Effector memory CD4-positive, alpha-beta T cell (primary cell): ENCODE data around the gene SSBP3.
"Not testable (repeated sequence)": the region's sequence is repeated elsewhere in the genome, so short reads cannot be mapped to it uniquely, and the experiment has no call there.

Experiments
- DNase-seq, 3 donors: peaks; one replicate each; pipeline ENCODE4 v3.0.0-alpha.2; 2020
- H3K27ac ChIP-seq: 2 replicates; pipeline ENCODE4 v1.7.0; 2013; ENCODE audit warnings: mild to moderate bottlenecking, low read length, moderate library complexity; ENCODE audit not compliant: insufficient read depth, poor library complexity, severe bottlenecking
- H3K27me3 ChIP-seq: replicated peaks from 2 replicates; pipeline ENCODE4 v1.7.0; 2013; ENCODE audit warnings: mild to moderate bottlenecking, low read length; ENCODE audit not compliant: insufficient read depth, control insufficient read depth, poor library complexity, severe bottlenecking
- H3K36me3 ChIP-seq: 2 replicates; pipeline ENCODE4 v1.7.0; 2013; ENCODE audit warnings: mild to moderate bottlenecking, low read length, moderate library complexity; ENCODE audit not compliant: control insufficient read depth, insufficient read depth
- H3K4me1 ChIP-seq: 2 replicates; pipeline ENCODE4 v1.7.0; 2013; ENCODE audit warnings: low read length, mild to moderate bottlenecking; ENCODE audit not compliant: control insufficient read depth, insufficient read depth, poor library complexity, severe bottlenecking
- H3K4me3 ChIP-seq: 2 replicates; pipeline ENCODE4 v1.7.0; 2013; ENCODE audit warnings: low read length, low read depth, mild to moderate bottlenecking; ENCODE audit not compliant: insufficient read depth, poor library complexity, severe bottlenecking
- H3K9me3 ChIP-seq: 2 replicates; pipeline ENCODE4 v1.7.0; 2013; ENCODE audit warnings: mild to moderate bottlenecking, low read length, moderate library complexity; ENCODE audit not compliant: control insufficient read depth

Gene SSBP3

DNA sequence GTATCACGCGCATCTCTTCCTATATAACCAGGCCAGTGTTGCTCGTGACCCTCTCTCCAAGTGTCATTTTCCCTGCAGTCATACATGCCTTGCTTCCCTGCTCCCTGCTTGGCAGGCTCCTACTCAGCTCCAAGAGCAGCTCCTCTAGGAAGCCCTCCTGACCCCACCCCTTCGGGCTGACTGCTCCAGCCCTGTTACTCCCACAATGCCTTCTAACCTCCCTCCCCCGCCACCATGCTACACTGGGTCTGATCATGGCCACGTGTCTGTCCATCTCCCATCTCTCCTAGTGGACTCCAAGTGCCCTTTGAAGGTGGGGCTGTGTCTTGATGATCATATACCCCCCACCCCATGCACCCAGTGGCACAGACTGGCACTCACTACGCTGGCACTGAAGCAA lies 161.5 kb downstream of the SSBP3 start:
- Histone ChIP-seq H3K27me3 (no peaks in the 10 kb centered on the region), H3K36me3 (peaks cover 45% of the 10 kb centered on the region), H3K4me1 (no peaks in the 10 kb centered on the region), H3K9me3 (no peaks in the 10 kb centered on the region), H3K27ac (no peak overlapping the region), H3K4me3 (no peak overlapping the region)
- DNase-seq = no peak

GRCh38 chr1:54243022-54243421 lies 163.2 kb downstream of the SSBP3 start:
- peaks cover 53% of the 10 kb centered on the region for H3K36me3 ChIP-seq
- no peaks in the 10 kb centered on the region for H3K4me1 ChIP-seq
- H3K27me3 ChIP-seq = no peaks in the 10 kb centered on the region
- no peak for DNase-seq
- no peaks in the 10 kb centered on the region for H3K9me3 ChIP-seq
- no peak overlapping the region for H3K27ac ChIP-seq
- H3K4me3 ChIP-seq = no peak overlapping the region

DNA sequence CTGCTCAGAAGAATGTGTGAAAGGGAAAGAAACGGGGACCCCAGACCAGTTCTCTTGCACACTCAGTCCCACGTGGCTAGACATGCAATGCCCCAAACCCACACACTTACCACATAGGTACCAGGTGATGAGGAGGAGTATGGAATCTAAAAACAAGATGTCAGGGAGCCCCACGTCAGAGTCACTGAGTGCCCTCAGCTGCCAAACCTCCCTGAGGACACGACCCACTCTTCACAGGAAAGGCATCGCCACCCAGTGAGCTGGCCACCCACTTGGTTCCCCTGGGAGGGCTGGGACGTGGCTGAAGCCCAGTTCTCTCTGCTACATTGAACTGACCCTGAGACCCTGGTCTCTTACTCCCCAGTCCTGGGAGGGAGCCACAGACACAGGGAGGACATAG lies 164.8 kb downstream of the SSBP3 start:
- no peak for DNase-seq
- H3K9me3 ChIP-seq = no peaks in the 10 kb centered on the region
- peaks cover 56% of the 10 kb centered on the region for H3K36me3 ChIP-seq
- no peak overlapping the region for H3K27ac ChIP-seq
- no peaks in the 10 kb centered on the region for H3K27me3 ChIP-seq
- no peak overlapping the region for H3K4me3 ChIP-seq
- no peaks in the 10 kb centered on the region for H3K4me1 ChIP-seq

DNA sequence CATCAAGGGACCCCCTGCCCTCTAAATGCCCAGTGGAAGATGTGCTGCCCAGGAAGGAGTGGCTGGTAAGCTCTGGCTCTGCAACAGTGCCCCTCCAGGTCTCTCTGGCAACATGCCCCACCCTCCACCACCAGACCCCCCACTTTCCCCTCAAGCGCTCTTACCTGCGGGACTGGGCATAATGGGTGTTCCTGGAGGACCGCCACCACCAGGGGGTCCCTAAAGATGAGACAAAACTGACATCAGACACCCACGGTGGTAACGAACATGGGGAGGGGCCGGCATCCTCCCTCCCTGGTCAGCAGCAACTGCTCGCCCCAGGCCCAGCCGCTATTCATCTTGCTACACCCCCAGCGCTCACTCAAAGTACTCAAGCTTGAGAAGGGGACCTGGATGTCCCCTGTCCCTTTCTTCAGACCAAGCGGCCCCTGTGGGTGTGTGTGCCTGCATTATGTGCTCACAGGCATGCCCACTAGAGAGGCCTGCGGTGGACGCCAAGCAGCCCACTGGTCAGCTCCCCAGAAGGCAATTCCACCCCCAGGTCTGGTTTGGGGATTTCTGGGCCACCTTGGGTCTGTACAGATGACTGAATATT lies 165.4 kb downstream of the SSBP3 start:
- H3K36me3 ChIP-seq = peaks cover 54% of the 10 kb centered on the region
- no peak for DNase-seq
- no peaks in the 10 kb centered on the region for H3K27me3 ChIP-seq
- H3K27ac ChIP-seq = no peak overlapping the region
- H3K9me3 ChIP-seq = no peaks in the 10 kb centered on the region
- H3K4me1 ChIP-seq = no peaks in the 10 kb centered on the region
- H3K4me3 ChIP-seq = no peak overlapping the region

GRCh38 chr1:54239631-54240031 lies 166.6 kb downstream of the SSBP3 start:
- Histone ChIP-seq H3K9me3 (no peaks in the 10 kb centered on the region), H3K4me1 (no peaks in the 10 kb centered on the region), H3K27me3 (no peaks in the 10 kb centered on the region), H3K27ac (no peak overlapping the region), H3K4me3 (no peak overlapping the region), H3K36me3 (peaks cover 54% of the 10 kb centered on the region)
- DNase-seq = no peak

DNA sequence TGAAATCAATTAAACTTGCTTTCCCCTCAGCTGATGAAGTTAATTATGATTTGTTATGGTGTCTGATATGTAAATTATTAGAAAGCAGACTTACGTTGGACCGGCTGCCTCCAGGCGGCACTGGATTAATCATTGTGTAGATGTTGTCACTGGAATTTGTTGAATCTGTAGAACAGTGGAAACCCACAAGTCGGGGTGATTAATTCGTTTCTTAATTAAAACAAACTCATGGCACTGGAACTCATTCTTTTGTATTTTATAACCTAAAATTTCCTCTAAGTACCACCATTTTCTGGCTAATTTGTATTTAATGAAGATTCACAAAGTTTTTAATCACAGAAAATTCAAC lies 167.2 kb downstream of the SSBP3 start:
- Histone ChIP-seq H3K27me3 (no peaks in the 10 kb centered on the region), H3K4me1 (no peaks in the 10 kb centered on the region), H3K4me3 (no peak overlapping the region), H3K36me3 (peaks cover 54% of the 10 kb centered on the region), H3K9me3 (no peaks in the 10 kb centered on the region), H3K27ac (no peak overlapping the region)
- DNase-seq = no peak

GRCh38 chr1:54238353-54239034 lies 167.7 kb downstream of the SSBP3 start:
- Histone ChIP-seq H3K27ac (no peak overlapping the region), H3K4me1 (no peaks in the 10 kb centered on the region), H3K36me3 (peaks cover 53% of the 10 kb centered on the region), H3K4me3 (no peak overlapping the region), H3K9me3 (no peaks in the 10 kb centered on the region), H3K27me3 (no peaks in the 10 kb centered on the region)
- DNase-seq = no peak

- H3K4me3 ChIP-seq = no peak overlapping the region
- H3K36me3 ChIP-seq = peaks cover 48% of the 10 kb centered on the region
- no peak for DNase-seq
- no peaks in the 10 kb centered on the region for H3K27me3 ChIP-seq
- H3K27ac ChIP-seq = no peak overlapping the region
- H3K4me1 ChIP-seq = no peaks in the 10 kb centered on the region
- H3K9me3 ChIP-seq = no peaks in the 10 kb centered on the region
Measured at GRCh38 chr1:54237586-54237985, 168.6 kb downstream of the SSBP3 start.

GRCh38 chr1:54234284-54234683 lies 171.9 kb downstream of the SSBP3 start:
- no peaks in the 10 kb centered on the region for H3K9me3 ChIP-seq
- H3K27me3 ChIP-seq = no peaks in the 10 kb centered on the region
- peaks cover 11% of the 10 kb centered on the region for H3K4me1 ChIP-seq
- no peak for DNase-seq
- H3K4me3 ChIP-seq = no peak overlapping the region
- no peak overlapping the region for H3K27ac ChIP-seq
- peaks cover 29% of the 10 kb centered on the region for H3K36me3 ChIP-seq

- not testable (repeated sequence) for DNase-seq, H3K27ac ChIP-seq, H3K4me3 ChIP-seq, H3K9me3 ChIP-seq, H3K27me3 ChIP-seq
- peaks cover 18% of the 10 kb centered on the region for H3K36me3 ChIP-seq
- H3K4me1 ChIP-seq = peaks cover 11% of the 10 kb centered on the region
Measured at GRCh38 chr1:54233196-54233595, 173.0 kb downstream of the SSBP3 start.
